SK-N-MC (cell line): ENCODE results near the gene FAM13A.
A peak's percentile ranks its signal among the peaks of the same experiment; 100 is the strongest.

Experiments used
- DNase-seq: peaks from one replicate; pipeline ENCODE4 v3.0.0-alpha.2; 2011; ENCODE audit warnings: low read depth, low spot score
- H3K27ac ChIP-seq: fragments of 200-600 bp; sonication (generic); 2 replicates; pipeline ENCODE4 v1.5.1; 2016; ENCODE audit warnings: mixed run types
- H3K36me3 ChIP-seq: fragments of 200-600 bp; sonication (generic); 2 replicates; pipeline ENCODE4 v1.6.1; 2017; ENCODE audit warnings: antibody characterized with exemption, low read length, mixed read lengths; ENCODE audit not compliant: insufficient read depth
- H3K4me3 ChIP-seq: fragments of 200-600 bp; sonication (generic); 2 replicates; pipeline ENCODE4 v1.5.1; 2016
- H3K9ac ChIP-seq: fragments of 200-600 bp; sonication (generic); 2 replicates; pipeline ENCODE4 v1.8.0; 2017; ENCODE audit warnings: mixed run types, mixed read lengths; ENCODE audit not compliant: insufficient read length
- H3K9me3 ChIP-seq: fragments of 200-600 bp; sonication (generic); 2 replicates; pipeline ENCODE4 v1.6.1; 2017; ENCODE audit warnings: low read depth, mild to moderate bottlenecking, antibody characterized with exemption, low read length, moderate library complexity, mixed read lengths
- EZH2 ChIP-seq: fragments of 200-600 bp; sonication (generic); IDR thresholded peaks from one replicate; pipeline ENCODE4 v1.6.1; 2017; ENCODE audit warnings: antibody characterized with exemption
- FOXP2 ChIP-seq: optimal IDR thresholded peaks from 2 replicates; pipeline ENCODE3; 2011; ENCODE audit warnings: mild to moderate bottlenecking, moderate library complexity; ENCODE audit not compliant: insufficient read depth; ENCODE audit errors: extremely low read length, control extremely low read depth
- POLR2AphosphoS5 ChIP-seq: IDR thresholded peaks from 2 replicates; pipeline ENCODE4 v1.6.1; 2012; ENCODE audit warnings: mild to moderate bottlenecking, low read depth, low read length, borderline replicate concordance

Gene FAM13A

GRCh38 chr4:89054627-89055026 lies 2.4 kb downstream of the FAM13A start:
- peak overlapping the region; percentile 92 for H3K9ac ChIP-seq
- peak overlapping the region; percentile 82 for H3K4me3 ChIP-seq
- H3K27ac ChIP-seq: no peak overlapping the region
- no peak for DNase-seq
- H3K9me3 ChIP-seq: 0 out of 2 replicates have a peak, but pooled peaks cover 3% of the 10 kb centered on the region
- H3K36me3 ChIP-seq: peaks cover 12% of the 10 kb centered on the region
- TF ChIP-seq POLR2AphosphoS5 (no peak), EZH2 (no peak), FOXP2 (no peak)

GRCh38 chr4:89049853-89050252 lies 7.1 kb downstream of the FAM13A start:
- no peak overlapping the region for H3K4me3 ChIP-seq
- DNase-seq: no peak
- H3K9ac ChIP-seq: no peak overlapping the region
- no peak for TF ChIP-seq FOXP2
- TF ChIP-seq EZH2: no peak
- TF ChIP-seq POLR2AphosphoS5: no peak
- H3K9me3 ChIP-seq: peaks cover 11% of the 10 kb centered on the region; the same call in 1 of the 2 replicates
- peaks cover 12% of the 10 kb centered on the region for H3K36me3 ChIP-seq
- H3K27ac ChIP-seq: no peak overlapping the region

DNA sequence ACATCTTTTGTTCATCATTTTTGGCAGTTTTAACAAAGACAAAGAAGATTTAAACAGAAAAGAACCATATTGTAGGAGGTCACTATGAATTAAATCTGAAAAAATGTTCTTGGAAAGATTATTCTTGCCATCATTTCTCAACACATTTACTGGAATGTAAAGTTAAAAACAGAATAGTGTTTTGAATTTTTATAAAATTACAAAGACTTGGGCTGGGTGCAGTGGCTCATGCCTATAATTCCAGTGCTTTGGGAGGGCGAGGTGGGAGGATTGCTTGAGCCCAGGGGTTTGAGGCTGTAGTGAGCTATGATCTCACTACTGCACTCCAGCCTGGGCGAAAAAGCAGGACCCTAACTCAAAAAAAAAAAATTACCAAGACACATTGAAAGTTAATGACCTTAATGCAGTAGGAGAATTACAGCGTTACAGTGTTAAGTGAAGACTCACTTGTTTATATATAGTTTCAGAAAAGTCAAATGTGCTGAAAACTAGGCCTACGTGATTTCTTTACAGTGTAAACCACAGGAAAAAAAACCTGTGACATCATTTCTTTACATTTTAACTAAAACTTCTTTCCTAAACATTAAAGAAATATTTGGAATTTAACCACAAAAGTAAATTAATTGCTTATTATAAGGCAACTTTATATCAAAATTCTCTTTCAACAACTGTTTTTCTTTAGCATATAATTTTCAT lies 7.9 kb downstream of the FAM13A start:
- H3K9me3 ChIP-seq: peaks cover 11% of the 10 kb centered on the region; the same call in 1 of the 2 replicates
- H3K9ac ChIP-seq: no peak overlapping the region
- peaks cover 19% of the 10 kb centered on the region for H3K36me3 ChIP-seq
- no peak overlapping the region for H3K4me3 ChIP-seq
- H3K27ac ChIP-seq: no peak overlapping the region
- no peak for TF ChIP-seq FOXP2
- no peak for TF ChIP-seq POLR2AphosphoS5
- no peak for TF ChIP-seq EZH2
- no peak for DNase-seq

DNA sequence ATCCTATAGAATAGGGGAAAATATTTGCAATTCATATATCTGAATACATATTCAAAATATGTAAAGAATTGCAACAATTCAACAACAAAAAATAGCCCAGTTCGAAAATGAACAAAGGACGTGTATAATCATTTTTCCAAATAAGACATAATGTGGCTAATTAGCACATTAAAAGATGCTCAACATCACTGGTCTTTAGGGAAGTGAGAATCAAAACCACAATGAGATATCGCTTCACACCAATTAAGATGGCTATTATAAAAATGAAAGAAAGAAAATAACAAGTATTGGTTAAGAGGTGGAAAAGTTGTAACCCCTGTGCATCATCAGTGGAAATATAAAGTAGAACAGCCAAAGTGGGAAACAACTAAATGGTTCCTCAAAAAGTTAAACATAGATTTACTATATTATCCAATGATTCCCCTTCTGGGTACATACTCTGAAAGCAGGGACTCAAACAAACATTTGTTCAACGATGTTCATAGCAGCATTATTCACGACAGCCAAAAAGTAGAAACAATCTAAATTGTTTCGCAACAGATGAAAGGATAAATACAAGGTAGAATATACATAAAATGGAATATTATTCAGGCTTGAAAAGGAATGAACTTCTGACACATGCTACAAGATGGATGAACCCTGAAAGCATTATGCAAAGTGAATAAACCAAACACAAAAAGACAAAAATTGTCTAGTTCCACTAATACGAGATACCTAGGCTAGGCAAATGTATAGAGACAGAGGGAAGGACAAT lies 12.7 kb downstream of the FAM13A start:
- H3K9me3 ChIP-seq: peaks cover 8% of the 10 kb centered on the region; the same call in 1 of the 2 replicates
- no peak for DNase-seq
- H3K36me3 ChIP-seq: peaks cover 19% of the 10 kb centered on the region
- TF ChIP-seq POLR2AphosphoS5 (no peak), EZH2 (no peak), FOXP2 (no peak)
- no peak overlapping the region for H3K27ac ChIP-seq
- H3K4me3 ChIP-seq: no peak overlapping the region
- no peak overlapping the region for H3K9ac ChIP-seq

DNA sequence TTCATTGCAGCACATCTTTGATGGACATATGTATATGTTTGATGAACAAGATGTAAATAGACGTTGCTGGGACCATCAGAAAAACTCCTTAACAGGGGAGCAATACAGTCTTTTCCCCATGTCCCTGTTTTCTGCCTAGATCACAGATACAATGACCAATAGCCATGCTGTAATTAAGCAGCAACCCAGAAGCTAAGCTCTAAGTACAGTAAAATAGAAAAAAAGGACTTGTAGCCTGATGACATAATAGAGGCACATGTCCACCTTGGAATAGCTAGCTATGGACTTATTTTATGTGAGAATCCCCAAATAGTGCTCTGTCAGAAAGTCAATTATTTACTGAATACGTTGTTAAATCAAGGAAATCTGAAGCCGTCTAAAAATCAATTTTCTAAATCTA lies 14.9 kb downstream of the FAM13A start:
- no peak for TF ChIP-seq EZH2
- no peak for TF ChIP-seq POLR2AphosphoS5
- TF ChIP-seq FOXP2: no peak
- Histone ChIP-seq H3K36me3 (peaks cover 24% of the 10 kb centered on the region), H3K9me3 (no peaks in the 10 kb centered on the region), H3K27ac (no peak overlapping the region), H3K9ac (no peak overlapping the region), H3K4me3 (no peak overlapping the region)
- no peak for DNase-seq

DNA sequence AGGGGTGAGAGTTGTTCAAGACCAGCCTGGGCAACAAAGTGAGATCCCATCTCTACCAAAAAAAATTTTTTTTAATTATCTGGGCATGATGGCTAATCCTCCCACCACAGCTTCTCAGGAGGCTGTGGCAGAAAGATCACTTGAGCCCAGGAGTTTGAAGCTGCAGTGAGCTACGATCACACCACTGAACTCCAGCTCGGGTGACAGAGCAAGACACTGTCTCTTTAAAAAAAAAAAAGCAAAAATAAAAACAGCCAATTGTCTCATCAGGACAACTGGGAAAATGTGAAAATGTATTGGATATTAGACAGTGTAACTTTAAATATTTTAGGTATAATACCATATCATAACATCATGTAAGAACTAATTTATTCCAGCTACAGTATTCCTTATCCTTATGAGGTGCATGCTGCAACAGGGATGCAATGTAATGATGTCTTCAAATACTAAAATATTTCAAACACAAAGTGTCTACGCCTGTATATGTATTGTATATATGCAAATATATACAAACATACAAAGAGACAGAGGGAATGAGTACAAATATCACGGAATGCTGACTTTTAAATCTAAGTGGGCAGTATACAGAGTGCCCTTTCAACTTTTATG lies 17.2 kb downstream of the FAM13A start:
- Histone ChIP-seq H3K9me3 (no peaks in the 10 kb centered on the region), H3K27ac (peak overlapping the region; percentile 65; the same call in 1 of the 2 replicates), H3K9ac (peak overlapping the region; percentile 46), H3K36me3 (peaks cover 26% of the 10 kb centered on the region), H3K4me3 (no peak overlapping the region)
- TF ChIP-seq FOXP2 (no peak), POLR2AphosphoS5 (no peak), EZH2 (no peak)
- peak; percentile 26 for DNase-seq

DNA sequence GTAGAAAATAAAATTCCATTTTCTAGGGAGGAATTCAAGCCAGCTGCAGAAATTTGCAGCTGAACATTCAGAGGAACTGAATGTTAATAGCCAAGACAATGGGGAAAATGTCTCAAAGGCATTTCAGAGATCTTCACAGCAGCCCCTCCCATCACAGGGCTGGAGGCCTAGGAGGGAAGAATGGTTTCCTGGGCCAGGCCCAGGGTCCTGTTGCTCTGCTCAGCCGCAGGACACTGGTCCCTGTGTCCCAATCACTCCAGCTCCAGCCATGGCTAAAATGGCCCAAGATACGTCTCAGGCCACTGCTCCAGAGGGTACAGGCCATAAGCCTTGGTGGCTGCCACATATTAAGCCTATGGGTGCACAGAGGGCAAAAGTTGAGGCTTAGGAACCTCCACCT lies 20.4 kb downstream of the FAM13A start:
- Histone ChIP-seq H3K4me3 (no peak overlapping the region), H3K9me3 (no peaks in the 10 kb centered on the region), H3K36me3 (peaks cover 15% of the 10 kb centered on the region; the same call in 1 of the 2 replicates), H3K9ac (no peak overlapping the region), H3K27ac (no peak overlapping the region)
- no peak for TF ChIP-seq FOXP2
- no peak for TF ChIP-seq EZH2
- no peak for TF ChIP-seq POLR2AphosphoS5
- no peak for DNase-seq

DNA sequence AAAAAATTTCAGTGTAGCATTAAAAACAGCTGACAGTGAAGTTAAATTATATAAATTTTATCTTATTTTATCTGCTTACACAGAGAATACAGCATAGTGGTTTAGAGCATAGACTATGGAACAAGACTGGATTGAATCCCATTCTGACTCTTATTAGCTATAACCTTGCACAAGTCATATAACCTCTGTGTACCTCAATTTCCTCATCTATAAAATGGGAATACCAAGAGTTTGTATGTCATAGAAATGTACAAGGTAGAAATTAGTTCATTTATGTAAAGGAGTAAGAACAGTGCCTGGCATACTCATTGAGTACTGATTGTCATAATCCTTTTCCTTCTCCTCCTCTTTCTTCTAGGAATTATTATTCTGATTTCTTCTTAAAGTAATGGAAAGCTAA lies 25.7 kb downstream of the FAM13A start:
- Histone ChIP-seq H3K9me3 (no peaks in the 10 kb centered on the region), H3K4me3 (no peak overlapping the region), H3K9ac (no peak overlapping the region), H3K36me3 (peaks cover 7% of the 10 kb centered on the region; the same call in 1 of the 2 replicates), H3K27ac (no peak overlapping the region)
- no peak for DNase-seq
- TF ChIP-seq EZH2 (no peak), FOXP2 (no peak), POLR2AphosphoS5 (no peak)
